HepG2 (cell line): ENCODE data around the gene ANKRD37. TPM values are rescaled to one million over a fixed set of nuclear protein-coding genes. Genes with fewer than 3 reads are reported as not detected.

ENCODE experiments used
- E2F5 ChIP-seq: sonication (generic); formaldehyde crosslinking; conservative IDR thresholded peaks from 2 replicates; pipeline ENCODE4 v1.4.0; 2020; ENCODE audit warnings: missing genetic modification reagents
- FOXK1 ChIP-seq: sonication (generic); formaldehyde crosslinking; IDR thresholded peaks from 2 replicates; pipeline ENCODE4 v1.4.0; 2020; ENCODE audit warnings: low read depth, missing genetic modification reagents, borderline replicate concordance
- GRHL1 ChIP-seq: sonication (generic); formaldehyde crosslinking; conservative IDR thresholded peaks from 2 replicates; pipeline ENCODE4 v1.8.0; 2022; ENCODE audit warnings: missing genetic modification reagents
- HNRNPUL1 ChIP-seq: fragments of 200-400 bp; formaldehyde crosslinking; IDR thresholded peaks from 2 replicates; pipeline ENCODE4 v1.6.1; 2017; ENCODE audit warnings: low read depth, mild to moderate bottlenecking, low read length, moderate library complexity
- LRRFIP1 ChIP-seq: sonication (generic); formaldehyde crosslinking; conservative IDR thresholded peaks from 2 replicates; pipeline ENCODE4 v1.4.0; 2020; ENCODE audit warnings: missing genetic modification reagents
- MTA1 ChIP-seq: sonication (generic); formaldehyde crosslinking; IDR thresholded peaks from 2 replicates; pipeline ENCODE4 v1.4.0; 2020; ENCODE audit warnings: missing genetic modification reagents, mild to moderate bottlenecking, borderline replicate concordance
- NKX3-1 ChIP-seq: sonication (generic); formaldehyde crosslinking; IDR thresholded peaks from 2 replicates; pipeline ENCODE4 v1.5.0; 2020; ENCODE audit warnings: missing genetic modification reagents
- NR3C1 ChIP-seq: sonication (generic); formaldehyde crosslinking; IDR thresholded peaks from 2 replicates; pipeline ENCODE4 v1.4.0; 2020; ENCODE audit warnings: missing genetic modification reagents
- PAXIP1 ChIP-seq: sonication (generic); formaldehyde crosslinking; conservative IDR thresholded peaks from 2 replicates; pipeline ENCODE4 v1.4.0; 2020; ENCODE audit warnings: mild to moderate bottlenecking, missing genetic modification reagents, moderate library complexity
- PLSCR1 ChIP-seq: sonication (generic); formaldehyde crosslinking; IDR thresholded peaks from 2 replicates; pipeline ENCODE4 v1.5.0; 2020; ENCODE audit warnings: missing genetic modification reagents, mild to moderate bottlenecking, borderline replicate concordance
- RAD21 ChIP-seq: fragments of 450-650 bp; formaldehyde crosslinking; IDR thresholded peaks from 2 replicates; pipeline ENCODE4 v1.5.0; 2020; ENCODE audit warnings: mild to moderate bottlenecking
- TERF1 ChIP-seq: sonication (generic); formaldehyde crosslinking; IDR thresholded peaks from 2 replicates; pipeline ENCODE4 v1.8.0; 2022; ENCODE audit warnings: mild to moderate bottlenecking, missing genetic modification reagents, moderate library complexity
- THAP8 ChIP-seq: sonication (generic); formaldehyde crosslinking; IDR thresholded peaks from 2 replicates; pipeline ENCODE4 v1.5.1; 2020; ENCODE audit warnings: missing genetic modification reagents, mild to moderate bottlenecking, borderline replicate concordance
- ZNF143 ChIP-seq: sonication (generic); formaldehyde crosslinking; IDR thresholded peaks from 2 replicates; pipeline ENCODE4 v1.4.0; 2020; ENCODE audit warnings: missing genetic modification reagents
- ZNF235 ChIP-seq: sonication (generic); formaldehyde crosslinking; IDR thresholded peaks from 2 replicates; pipeline ENCODE4 v1.8.1; 2023; ENCODE audit warnings: mild to moderate bottlenecking, missing genetic modification reagents, borderline replicate concordance
- ZNF331 ChIP-seq: sonication (generic); formaldehyde crosslinking; IDR thresholded peaks from 2 replicates; pipeline ENCODE4 v1.4.0; 2020; ENCODE audit warnings: missing genetic modification reagents
- polyA plus RNA-seq, 8 experiments: library from polyadenylated mRNA; depleted of rRNA in 3 of 8; stranded (reverse) in 7 of 8; unstranded in 1 of 8; fragments of >200 nt; fragmentation: Illumina TruSeq in 4 of 8; extraction: Trizol in 4 of 8; gene quantifications; 2 replicates each; pipeline versions ENCODE4 v1.2.1 to v1.2.3, GENCODE V29; 2011 to 2016; ENCODE audit warnings: low read depth in 4 of 8, missing spikeins in 1 of 8, mixed read lengths in 1 of 8; ENCODE audit not compliant: insufficient read depth in 1 of 8
- total RNA-seq, 5 experiments: library from RNA; depleted of rRNA; stranded (reverse); fragments of >200 nt; fragmentation: Illumina TruSeq; extraction: Trizol; gene quantifications; 2 replicates each; pipeline ENCODE4 v1.2.3, GENCODE V29; 2016; ENCODE audit warnings: low read depth in 1 of 5

Gene ANKRD37
- total and polyA plus RNA-seq, 2 of the 13 experiments (the other 11 are each of a cell fraction or from before 2014, with no cell fraction given) = 2.2 to 51.4 TPM

GRCh38 chr4:185380320-185380719 is 16.3 kb upstream of the ANKRD37 start (continued):
- TF ChIP-seq PLSCR1 (CRISPR knock-in tag) (no peak), MTA1 (CRISPR knock-in tag) (no peak), TERF1 (no peak), RAD21 (no peak), NKX3-1 (CRISPR knock-in tag) (no peak), NR3C1 (CRISPR knock-in tag) (no peak), FOXK1 (peak; percentile 62; the same call in 1 of the 2 replicates), ZNF143 (CRISPR knock-in tag) (no peak), HNRNPUL1 (no peak), LRRFIP1 (CRISPR knock-in tag) (no peak), THAP8 (no peak), ZNF235 (CRISPR knock-in tag) (no peak), PAXIP1 (CRISPR knock-in tag) (0 out of 2 replicates have a peak, but pooled peaks have one; percentile 38), GRHL1 (CRISPR knock-in tag) (no peak), ZNF331 (CRISPR knock-in tag) (peak; percentile 75; the same call in 1 of the 2 replicates), E2F5 (CRISPR knock-in tag) (no peak)
